ENCODE results near the gene PFKL. TPM values are rescaled to one million over a fixed set of nuclear protein-coding genes. Genes with fewer than 3 reads are reported as not detected.
A peak's percentile ranks its signal among the peaks of the same experiment; 100 is the strongest.

PFKL gene
- total RNA-seq, 1 experiment from 2014 or later, result 134 TPM

- no peak for TF ChIP-seq FOXP1 (CRISPR knock-in tag; IDR thresholded peaks at IDR 0.05; ENCODE audit: borderline replicate concordance)
- TF ChIP-seq MLX (CRISPR knock-in tag; IDR thresholded peaks at IDR 0.05), result no peak
- TF ChIP-seq ATF1 (CRISPR knock-in tag; IDR thresholded peaks at IDR 0.05), result no peak
Measured at GRCh38 chr21:44261675-44262295, 38.1 kb upstream of the PFKL start, which contains the start of gene DNMT3L (continued).

GRCh38 chr21:44262338-44263056 lies 37.4 kb upstream of the PFKL start:
- H3K27ac Mint-ChIP-seq, result no peak overlapping the region
- no peaks in the 10 kb centered on the region for H3K9me3 Mint-ChIP-seq
- H3K4me1 Mint-ChIP-seq, result peaks cover 4% of the 10 kb centered on the region
- ATAC-seq (no peak), DNase-seq (ENCODE audit: low spot score) (no peak)
- no peaks in the 10 kb centered on the region for H3K27me3 Mint-ChIP-seq (ENCODE audit: low read depth)
- TF ChIP-seq CREM (CRISPR knock-in tag; IDR thresholded peaks at IDR 0.05), result no peak
- no peak for TF ChIP-seq E2F4 (CRISPR knock-in tag; IDR thresholded peaks at IDR 0.05; ENCODE audit: borderline replicate concordance, low read depth)
- TF ChIP-seq, protein P1, sequence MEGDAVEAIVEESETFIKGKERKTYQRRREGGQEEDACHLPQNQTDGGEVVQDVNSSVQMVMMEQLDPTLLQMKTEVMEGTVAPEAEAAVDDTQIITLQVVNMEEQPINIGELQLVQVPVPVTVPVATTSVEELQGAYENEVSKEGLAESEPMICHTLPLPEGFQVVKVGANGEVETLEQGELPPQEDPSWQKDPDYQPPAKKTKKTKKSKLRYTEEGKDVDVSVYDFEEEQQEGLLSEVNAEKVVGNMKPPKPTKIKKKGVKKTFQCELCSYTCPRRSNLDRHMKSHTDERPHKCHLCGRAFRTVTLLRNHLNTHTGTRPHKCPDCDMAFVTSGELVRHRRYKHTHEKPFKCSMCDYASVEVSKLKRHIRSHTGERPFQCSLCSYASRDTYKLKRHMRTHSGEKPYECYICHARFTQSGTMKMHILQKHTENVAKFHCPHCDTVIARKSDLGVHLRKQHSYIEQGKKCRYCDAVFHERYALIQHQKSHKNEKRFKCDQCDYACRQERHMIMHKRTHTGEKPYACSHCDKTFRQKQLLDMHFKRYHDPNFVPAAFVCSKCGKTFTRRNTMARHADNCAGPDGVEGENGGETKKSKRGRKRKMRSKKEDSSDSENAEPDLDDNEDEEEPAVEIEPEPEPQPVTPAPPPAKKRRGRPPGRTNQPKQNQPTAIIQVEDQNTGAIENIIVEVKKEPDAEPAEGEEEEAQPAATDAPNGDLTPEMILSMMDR (IDR thresholded peaks at IDR 0.05), result no peak
- no peak for TF ChIP-seq IRF1 (CRISPR knock-in tag; IDR thresholded peaks at IDR 0.05)
- H3K36me3 Mint-ChIP-seq, result no peaks in the 10 kb centered on the region
- ChIA-PET CTCF (interaction anchor here (1.7 kb wide), 1 partner anchor 35 kb away, joined by 8 read pairs; no protein-coding TSS in a partner anchor), POLR2A (no interaction called here)
- no peak overlapping the region for H3K4me3 Mint-ChIP-seq

GRCh38 chr21:44263221-44263760 lies 36.6 kb upstream of the PFKL start:
- H3K36me3 Mint-ChIP-seq, result no peaks in the 10 kb centered on the region
- ATAC-seq (peak; percentile 59), DNase-seq (ENCODE audit: low spot score) (no peak)
- ChIA-PET CTCF (interaction anchor here (1.7 kb wide), 1 partner anchor 34 kb away, joined by 8 read pairs; no protein-coding TSS in a partner anchor), POLR2A (no interaction called here)
- no peak overlapping the region for H3K4me3 Mint-ChIP-seq
- H3K9me3 Mint-ChIP-seq, result no peaks in the 10 kb centered on the region
- no peak for TF ChIP-seq ZNF263 (CRISPR knock-in tag; IDR thresholded peaks at IDR 0.05; ENCODE audit: low read depth)
- TF ChIP-seq RORB (CRISPR knock-in tag; IDR thresholded peaks at IDR 0.05), result no peak
- TF ChIP-seq IRF1 (CRISPR knock-in tag; IDR thresholded peaks at IDR 0.05), result no peak
- TF ChIP-seq, protein P2, sequence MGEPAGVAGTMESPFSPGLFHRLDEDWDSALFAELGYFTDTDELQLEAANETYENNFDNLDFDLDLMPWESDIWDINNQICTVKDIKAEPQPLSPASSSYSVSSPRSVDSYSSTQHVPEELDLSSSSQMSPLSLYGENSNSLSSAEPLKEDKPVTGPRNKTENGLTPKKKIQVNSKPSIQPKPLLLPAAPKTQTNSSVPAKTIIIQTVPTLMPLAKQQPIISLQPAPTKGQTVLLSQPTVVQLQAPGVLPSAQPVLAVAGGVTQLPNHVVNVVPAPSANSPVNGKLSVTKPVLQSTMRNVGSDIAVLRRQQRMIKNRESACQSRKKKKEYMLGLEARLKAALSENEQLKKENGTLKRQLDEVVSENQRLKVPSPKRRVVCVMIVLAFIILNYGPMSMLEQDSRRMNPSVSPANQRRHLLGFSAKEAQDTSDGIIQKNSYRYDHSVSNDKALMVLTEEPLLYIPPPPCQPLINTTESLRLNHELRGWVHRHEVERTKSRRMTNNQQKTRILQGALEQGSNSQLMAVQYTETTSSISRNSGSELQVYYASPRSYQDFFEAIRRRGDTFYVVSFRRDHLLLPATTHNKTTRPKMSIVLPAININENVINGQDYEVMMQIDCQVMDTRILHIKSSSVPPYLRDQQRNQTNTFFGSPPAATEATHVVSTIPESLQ (CRISPR knock-in tag; IDR thresholded peaks at IDR 0.05), result no peak
- TF ChIP-seq FOXP1 (CRISPR knock-in tag; IDR thresholded peaks at IDR 0.05; ENCODE audit: borderline replicate concordance), result no peak
- TF ChIP-seq, protein P3, sequence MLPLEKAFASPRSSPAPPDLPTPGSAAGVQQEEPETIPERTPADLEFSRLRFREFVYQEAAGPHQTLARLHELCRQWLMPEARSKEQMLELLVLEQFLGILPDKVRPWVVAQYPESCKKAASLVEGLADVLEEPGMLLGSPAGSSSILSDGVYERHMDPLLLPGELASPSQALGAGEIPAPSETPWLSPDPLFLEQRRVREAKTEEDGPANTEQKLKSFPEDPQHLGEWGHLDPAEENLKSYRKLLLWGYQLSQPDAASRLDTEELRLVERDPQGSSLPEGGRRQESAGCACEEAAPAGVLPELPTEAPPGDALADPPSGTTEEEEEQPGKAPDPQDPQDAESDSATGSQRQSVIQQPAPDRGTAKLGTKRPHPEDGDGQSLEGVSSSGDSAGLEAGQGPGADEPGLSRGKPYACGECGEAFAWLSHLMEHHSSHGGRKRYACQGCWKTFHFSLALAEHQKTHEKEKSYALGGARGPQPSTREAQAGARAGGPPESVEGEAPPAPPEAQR (CRISPR knock-in tag; IDR thresholded peaks at IDR 0.05), result no peak
- TF ChIP-seq SP1 (CRISPR knock-in tag; conservative IDR thresholded peaks at IDR 0.05), result no peak
- TF ChIP-seq USF2 (CRISPR knock-in tag; IDR thresholded peaks at IDR 0.05), result peak; percentile 17; the same call in 1 of the 2 replicates
- no peak for TF ChIP-seq OVOL2 (CRISPR knock-in tag; IDR thresholded peaks at IDR 0.05; ENCODE audit: borderline replicate concordance)
- H3K27me3 Mint-ChIP-seq (ENCODE audit: low read depth), result no peaks in the 10 kb centered on the region
- H3K4me1 Mint-ChIP-seq, result peaks cover 4% of the 10 kb centered on the region
- H3K27ac Mint-ChIP-seq, result no peak overlapping the region

Data from WTC11 (cell line).